Keratinocyte (primary cell): Measurements from ENCODE around the gene TOPORS. TPM values are rescaled to one million over a fixed set of nuclear protein-coding genes. Genes with fewer than 3 reads are reported as not detected.
"Not testable (repeated sequence)": the region's sequence is repeated elsewhere in the genome, so short reads cannot be mapped to it uniquely, and the experiment has no call there.

ENCODE experiments used
- DNase-seq: peaks from one replicate; pipeline ENCODE4 v3.0.0-alpha.2; 2011; ENCODE audit warnings: low read depth, missing footprints, low spot score
- FAIRE-seq: peaks from 2 replicates; lab custom pipeline; 2011; peaks lifted over from hg19 to GRCh38; lab: Jason Lieb, UNC
- H2AFZ ChIP-seq: 2 replicates; pipeline ENCODE4 v1.6.0; 2012; ENCODE audit warnings: low read length, control low read depth, inconsistent platforms; ENCODE audit not compliant: control insufficient read depth
- H3K27ac ChIP-seq: 2 replicates; pipeline ENCODE4 v1.5.1; 2011; ENCODE audit warnings: low read length; ENCODE audit not compliant: control insufficient read depth, insufficient read depth
- H3K27me3 ChIP-seq: 3 replicates; pipeline ENCODE4 v1.6.0; 2011; ENCODE audit warnings: low read length; ENCODE audit not compliant: control insufficient read depth, insufficient read depth; ENCODE audit errors: extremely low read depth
- H3K36me3 ChIP-seq, 2 experiments: 2 replicates in 1 of 2; 3 replicates in 1 of 2; pipeline ENCODE4 v1.5.1; 2011; ENCODE audit warnings: low read length in 2 of 2, mild to moderate bottlenecking in 1 of 2; ENCODE audit not compliant: control insufficient read depth in 2 of 2, insufficient read depth in 2 of 2; ENCODE audit errors: extremely low read depth in 1 of 2
- H3K4me1 ChIP-seq: 3 replicates; pipeline ENCODE4 v1.5.1; 2011; ENCODE audit warnings: low read length; ENCODE audit not compliant: control insufficient read depth, insufficient read depth; ENCODE audit errors: extremely low read depth
- H3K4me2 ChIP-seq: 3 replicates; pipeline ENCODE4 v1.6.0; 2011; ENCODE audit warnings: low read depth, low read length; ENCODE audit not compliant: control insufficient read depth, insufficient read depth; ENCODE audit errors: extremely low read depth
- H3K4me3 ChIP-seq, 3 experiments: fragments of 200-600 bp in 1 of 3; sonication (generic) in 1 of 3; 2 replicates in 2 of 3; 3 replicates in 1 of 3; pipeline ENCODE4 v1.5.1; 2011 to 2016; ENCODE audit warnings: low read length in 3 of 3, mild to moderate bottlenecking in 3 of 3, control low read depth in 2 of 3, inconsistent platforms in 1 of 3, low read depth in 1 of 3, mixed read lengths in 1 of 3, mixed run types in 1 of 3, moderate library complexity in 1 of 3; ENCODE audit not compliant: control insufficient read depth in 2 of 3, insufficient read depth in 2 of 3; ENCODE audit errors: extremely low read depth in 1 of 3
- H3K79me2 ChIP-seq: 2 replicates; pipeline ENCODE4 v1.6.0; 2012; ENCODE audit warnings: low read length; ENCODE audit not compliant: control insufficient read depth, insufficient read depth
- H3K9ac ChIP-seq: 3 replicates; pipeline ENCODE4 v1.6.0; 2011; ENCODE audit warnings: low read length; ENCODE audit not compliant: control insufficient read depth, insufficient read depth; ENCODE audit errors: extremely low read depth
- H3K9me1 ChIP-seq: 3 replicates; pipeline ENCODE4 v1.6.0; 2011; ENCODE audit warnings: low read length; ENCODE audit not compliant: control insufficient read depth, insufficient read depth; ENCODE audit errors: extremely low read depth
- H3K9me3 ChIP-seq: 2 replicates; pipeline ENCODE4 v1.5.1; 2012; ENCODE audit warnings: low read depth, low read length; ENCODE audit not compliant: control insufficient read depth
- H4K20me1 ChIP-seq: 3 replicates; pipeline ENCODE4 v1.6.0; 2011; ENCODE audit warnings: low read length; ENCODE audit not compliant: control insufficient read depth, insufficient read depth; ENCODE audit errors: extremely low read depth
- EZH2 ChIP-seq: IDR thresholded peaks from one replicate; pipeline ENCODE4 v1.6.1; 2012; ENCODE audit warnings: inconsistent platforms, mild to moderate bottlenecking, low read length, moderate library complexity
- dilution Hi-C: fragments of 300-500 bp; cut with MboI; formaldehyde crosslinking; loops from one replicate; pipeline ENCODE4 v1.7.0; 2020; ENCODE audit warnings: low sequenced_read_pairs; ENCODE audit not compliant: extremely low pct_ligation_motif_present
- polyA plus RNA-seq, 5 experiments: library from polyadenylated mRNA; depleted of rRNA in 3 of 5; stranded (reverse) in 3 of 5; stranded (forward) in 1 of 5; unstranded in 1 of 5; fragments of >200 nt; gene quantifications; 1 replicate in 1 of 5; 2 replicates in 3 of 5; 3 replicates in 1 of 5; pipeline versions ENCODE4 v1.2.1 to v1.2.3, GENCODE V29; 2011 to 2012; ENCODE audit warnings: missing spikeins in 2 of 5, low read depth in 1 of 5, low replicate concordance in 1 of 5
- TF ChIP-seq, protein P1 (sequence below), 3 experiments: IDR thresholded peaks in 1 of 3; conservative IDR thresholded peaks in 1 of 3; optimal IDR thresholded peaks in 1 of 3; 2 replicates in 2 of 3; 3 replicates in 1 of 3; pipeline versions ENCODE3 to v1.5.1; 2011; ENCODE audit warnings: low read length in 3 of 3, mild to moderate bottlenecking in 3 of 3, moderate library complexity in 2 of 3, control low read depth in 1 of 3, inconsistent platforms in 1 of 3; ENCODE audit not compliant: insufficient read depth in 2 of 3; ENCODE audit errors: extremely low read depth in 1 of 3

TOPORS gene
- polyA plus RNA-seq, 1 donor (not counting 4 experiments of a cell fraction or from before 2014, with no cell fraction given): 17.1 TPM

DNA sequence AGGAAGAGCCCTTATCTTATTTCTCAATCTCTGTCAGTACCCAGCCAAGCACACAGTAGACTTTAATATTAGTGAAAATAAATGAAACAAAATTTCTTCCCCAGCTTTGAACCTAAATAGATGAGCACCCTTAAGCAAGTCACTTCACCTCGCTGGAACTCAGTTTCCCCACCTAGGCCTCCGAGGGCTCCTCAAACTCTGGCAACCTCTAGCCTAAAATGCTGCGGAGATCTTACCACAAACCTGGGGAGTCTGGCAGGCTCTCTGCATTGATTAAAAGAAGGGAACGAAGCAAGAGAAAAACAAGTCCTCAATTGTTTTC lies 26.7 kb downstream of the TOPORS start:
- DNase-seq: no peak
- dilution Hi-C loops: no loop called here

DNA sequence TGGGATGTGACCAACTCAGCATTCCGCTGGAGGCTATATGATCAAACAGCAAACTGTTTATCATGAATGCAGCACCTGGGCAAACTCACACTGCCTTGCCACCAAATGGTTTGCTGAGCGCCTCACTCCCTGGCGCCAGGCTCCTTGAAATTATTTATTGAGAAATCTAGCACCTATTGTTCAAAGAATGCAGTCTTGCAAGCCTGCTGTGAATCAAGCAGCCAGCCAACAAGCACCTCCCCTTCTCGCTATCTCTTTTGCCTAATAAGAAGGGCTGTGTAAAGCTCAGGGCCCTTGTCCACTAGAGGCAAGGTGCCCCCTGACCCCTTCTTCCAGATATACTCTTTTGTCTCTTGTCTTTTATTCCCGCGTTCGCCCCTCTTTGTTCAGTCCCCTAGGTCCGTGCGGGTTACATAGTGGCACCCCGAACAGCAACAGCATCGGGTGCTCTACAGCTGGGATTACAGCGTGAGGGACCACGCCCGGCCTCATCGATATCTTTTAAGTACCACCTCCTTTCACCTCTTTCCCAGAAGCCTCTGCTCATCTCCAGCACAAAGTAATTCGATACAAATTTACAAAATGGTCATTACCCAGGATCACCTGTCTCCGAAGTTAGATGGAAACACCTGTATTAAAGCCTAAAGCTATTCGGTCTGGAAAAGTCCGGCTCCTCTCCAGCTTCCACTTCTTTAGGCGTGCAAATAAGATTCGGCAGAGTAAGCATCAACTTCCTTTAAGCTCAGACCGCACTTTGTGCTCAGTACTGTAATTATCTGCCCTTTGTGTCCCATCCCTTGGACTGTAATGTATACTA lies 27.3 kb downstream of the TOPORS start:
- Histone ChIP-seq H4K20me1 (no peaks in the 10 kb centered on the region), H3K9me1 (no peaks in the 10 kb centered on the region), H3K4me3 (peak overlapping the region; percentile 50 to 78 (median 73)), H3K27ac (peak overlapping the region; percentile 76), H3K9me3 (no peaks in the 10 kb centered on the region), H3K9ac (peak overlapping the region; percentile 78), H3K4me2 (peak overlapping the region; percentile 91), H3K27me3 (no peaks in the 10 kb centered on the region), H3K36me3 (peaks cover 0 to 2% of the 10 kb centered on the region in 2 experiments), H2AFZ (peak overlapping the region; percentile 35), H3K4me1 (peaks cover 11% of the 10 kb centered on the region), H3K79me2 (peaks cover 57% of the 10 kb centered on the region)
- DNase-seq (no peak), FAIRE-seq (peak; percentile 69)
- TF ChIP-seq EZH2: no peak
- TF ChIP-seq, protein P1, sequence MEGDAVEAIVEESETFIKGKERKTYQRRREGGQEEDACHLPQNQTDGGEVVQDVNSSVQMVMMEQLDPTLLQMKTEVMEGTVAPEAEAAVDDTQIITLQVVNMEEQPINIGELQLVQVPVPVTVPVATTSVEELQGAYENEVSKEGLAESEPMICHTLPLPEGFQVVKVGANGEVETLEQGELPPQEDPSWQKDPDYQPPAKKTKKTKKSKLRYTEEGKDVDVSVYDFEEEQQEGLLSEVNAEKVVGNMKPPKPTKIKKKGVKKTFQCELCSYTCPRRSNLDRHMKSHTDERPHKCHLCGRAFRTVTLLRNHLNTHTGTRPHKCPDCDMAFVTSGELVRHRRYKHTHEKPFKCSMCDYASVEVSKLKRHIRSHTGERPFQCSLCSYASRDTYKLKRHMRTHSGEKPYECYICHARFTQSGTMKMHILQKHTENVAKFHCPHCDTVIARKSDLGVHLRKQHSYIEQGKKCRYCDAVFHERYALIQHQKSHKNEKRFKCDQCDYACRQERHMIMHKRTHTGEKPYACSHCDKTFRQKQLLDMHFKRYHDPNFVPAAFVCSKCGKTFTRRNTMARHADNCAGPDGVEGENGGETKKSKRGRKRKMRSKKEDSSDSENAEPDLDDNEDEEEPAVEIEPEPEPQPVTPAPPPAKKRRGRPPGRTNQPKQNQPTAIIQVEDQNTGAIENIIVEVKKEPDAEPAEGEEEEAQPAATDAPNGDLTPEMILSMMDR (optimal IDR thresholded peaks at IDR 0.05 in 1 of 3, IDR thresholded peaks at IDR 0.05 in 1 of 3, conservative IDR thresholded peaks at IDR 0.05 in 1 of 3; ENCODE audit: extremely low read depth in 1 of 3, insufficient read depth in 2 of 3, low read length in 3 of 3): no peak
- dilution Hi-C loops: no loop called here

More for the DNA sequence above, 26.7 kb downstream of the TOPORS start:
- Histone ChIP-seq H3K36me3 (peaks cover 0 to 2% of the 10 kb centered on the region in 2 experiments), H3K79me2 (peaks cover 51% of the 10 kb centered on the region), H3K4me2 (peak overlapping the region; percentile 91), H4K20me1 (no peaks in the 10 kb centered on the region), H3K9me1 (no peaks in the 10 kb centered on the region), H2AFZ (peak overlapping the region; percentile 35), H3K4me1 (peaks cover 11% of the 10 kb centered on the region), H3K4me3 (peak overlapping the region; percentile 50 to 78 (median 73)), H3K27ac (peak overlapping the region; percentile 76), H3K9ac (peak overlapping the region; percentile 78), H3K27me3 (no peaks in the 10 kb centered on the region), H3K9me3 (no peaks in the 10 kb centered on the region)
- TF ChIP-seq EZH2: no peak
- TF ChIP-seq, protein P1 (optimal IDR thresholded peaks at IDR 0.05 in 1 of 3, IDR thresholded peaks at IDR 0.05 in 1 of 3, conservative IDR thresholded peaks at IDR 0.05 in 1 of 3; ENCODE audit: extremely low read depth in 1 of 3, insufficient read depth in 2 of 3, low read length in 3 of 3): no peak
- no peak for FAIRE-seq

DNA sequence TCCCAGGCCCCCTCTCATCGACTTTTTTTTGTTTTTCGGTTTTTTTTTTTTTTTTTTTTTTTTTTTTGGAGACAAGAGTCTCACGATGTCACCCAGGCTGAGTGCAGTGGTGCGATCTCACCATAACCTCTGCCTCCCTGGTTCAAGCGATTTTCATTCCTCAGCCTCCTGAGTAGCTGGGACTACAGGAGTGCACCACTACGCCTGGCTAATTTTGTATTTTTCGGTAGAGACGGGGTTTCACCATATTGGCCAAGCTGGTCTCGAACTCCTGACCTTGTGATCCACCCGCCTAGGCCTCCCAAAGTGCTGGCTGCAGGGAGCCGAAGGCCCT lies 27.9 kb downstream of the TOPORS start:
- dilution Hi-C loops, H3K9me1 ChIP-seq, FAIRE-seq, H3K27ac ChIP-seq, H2AFZ ChIP-seq, H3K36me3 ChIP-seq, H3K27me3 ChIP-seq, H4K20me1 ChIP-seq, H3K9me3 ChIP-seq, DNase-seq: not testable (repeated sequence)
- Histone ChIP-seq H3K4me2 (peak overlapping the region; percentile 91), H3K79me2 (peaks cover 58% of the 10 kb centered on the region), H3K4me1 (peaks cover 11% of the 10 kb centered on the region), H3K9ac (peak overlapping the region; percentile 78), H3K4me3 (peak overlapping the region; percentile 50 to 78 (median 73))
